ENCODE results near the gene ABCD4. TPM values are rescaled to one million over a fixed set of nuclear protein-coding genes. Genes with fewer than 3 reads are reported as not detected.

ABCD4 gene
- polyA plus RNA-seq, 1 donor (not counting 4 experiments of a cell fraction or from before 2014, with no cell fraction given) = 12.9 TPM

GRCh38 chr14:74326369-74327152, 23.8 kb upstream of the ABCD4 start:
- H3K27me3 ChIP-seq (ENCODE audit: control insufficient read depth, extremely low read depth, insufficient read depth, low read length) = no peaks in the 10 kb centered on the region
- FAIRE-seq = no peak
- dilution Hi-C loops (cut with MboI; ENCODE audit: extremely low pct_ligation_motif_present, low sequenced_read_pairs) = no loop called here
- no peak overlapping the region for H3K9ac ChIP-seq (ENCODE audit: control insufficient read depth, extremely low read depth, insufficient read depth, low read length)
- H4K20me1 ChIP-seq (ENCODE audit: control insufficient read depth, extremely low read depth, insufficient read depth, low read length) = no peaks in the 10 kb centered on the region
- DNase-seq (ENCODE audit: low read depth, low spot score) = no peak
- H3K4me3 ChIP-seq (ENCODE audit: control insufficient read depth in 2 of 3, extremely low read depth in 1 of 3, insufficient read depth in 2 of 3, low read depth in 1 of 3, low read length in 3 of 3) = no peak overlapping the region
- no peaks in the 10 kb centered on the region for H3K9me1 ChIP-seq (ENCODE audit: control insufficient read depth, extremely low read depth, insufficient read depth, low read length)
- no peaks in the 10 kb centered on the region for H3K4me1 ChIP-seq (ENCODE audit: control insufficient read depth, extremely low read depth, insufficient read depth, low read length)
- H3K79me2 ChIP-seq (ENCODE audit: control insufficient read depth, insufficient read depth, low read length) = no peaks in the 10 kb centered on the region
- H3K4me2 ChIP-seq (ENCODE audit: control insufficient read depth, extremely low read depth, insufficient read depth, low read depth, low read length) = no peak overlapping the region
- no peaks in the 10 kb centered on the region for H3K9me3 ChIP-seq (ENCODE audit: control insufficient read depth, low read depth, low read length)
- no peaks in the 10 kb centered on the region for H3K36me3 ChIP-seq (ENCODE audit: control insufficient read depth in 2 of 2, extremely low read depth in 1 of 2, insufficient read depth in 2 of 2, low read length in 2 of 2)
- H3K27ac ChIP-seq (ENCODE audit: control insufficient read depth, insufficient read depth, low read length) = no peak overlapping the region
- H2AFZ ChIP-seq (ENCODE audit: control insufficient read depth, low read length) = no peak overlapping the region
- TF ChIP-seq CTCF (optimal IDR thresholded peaks at IDR 0.05 in 1 of 3, IDR thresholded peaks at IDR 0.05 in 1 of 3, conservative IDR thresholded peaks at IDR 0.05 in 1 of 3; ENCODE audit: extremely low read depth in 1 of 3, insufficient read depth in 2 of 3, low read length in 3 of 3) (no peak), EZH2 (IDR thresholded peaks at IDR 0.05; ENCODE audit: low read length) (no peak)

GRCh38 chr14:74325446-74325845, 22.7 kb upstream of the ABCD4 start:
- TF ChIP-seq CTCF (optimal IDR thresholded peaks at IDR 0.05 in 1 of 3, IDR thresholded peaks at IDR 0.05 in 1 of 3, conservative IDR thresholded peaks at IDR 0.05 in 1 of 3; ENCODE audit: extremely low read depth in 1 of 3, insufficient read depth in 2 of 3, low read length in 3 of 3) (no peak), EZH2 (IDR thresholded peaks at IDR 0.05; ENCODE audit: low read length) (no peak)
- H3K4me2 ChIP-seq (ENCODE audit: control insufficient read depth, extremely low read depth, insufficient read depth, low read depth, low read length) = no peak overlapping the region
- H3K27me3 ChIP-seq (ENCODE audit: control insufficient read depth, extremely low read depth, insufficient read depth, low read length) = no peaks in the 10 kb centered on the region
- no peak overlapping the region for H3K4me3 ChIP-seq (ENCODE audit: control insufficient read depth in 2 of 3, extremely low read depth in 1 of 3, insufficient read depth in 2 of 3, low read depth in 1 of 3, low read length in 3 of 3)
- no peak for DNase-seq (ENCODE audit: low read depth, low spot score)
- no peaks in the 10 kb centered on the region for H3K36me3 ChIP-seq (ENCODE audit: control insufficient read depth in 2 of 2, extremely low read depth in 1 of 2, insufficient read depth in 2 of 2, low read length in 2 of 2)
- no peaks in the 10 kb centered on the region for H3K79me2 ChIP-seq (ENCODE audit: control insufficient read depth, insufficient read depth, low read length)
- H3K4me1 ChIP-seq (ENCODE audit: control insufficient read depth, extremely low read depth, insufficient read depth, low read length) = no peaks in the 10 kb centered on the region
- H2AFZ ChIP-seq (ENCODE audit: control insufficient read depth, low read length) = no peak overlapping the region
- no peak for FAIRE-seq
- H3K9me3 ChIP-seq (ENCODE audit: control insufficient read depth, low read depth, low read length) = no peaks in the 10 kb centered on the region
- H3K9me1 ChIP-seq (ENCODE audit: control insufficient read depth, extremely low read depth, insufficient read depth, low read length) = no peaks in the 10 kb centered on the region
- no peaks in the 10 kb centered on the region for H4K20me1 ChIP-seq (ENCODE audit: control insufficient read depth, extremely low read depth, insufficient read depth, low read length)
- no peak overlapping the region for H3K9ac ChIP-seq (ENCODE audit: control insufficient read depth, extremely low read depth, insufficient read depth, low read length)
- dilution Hi-C loops (cut with MboI; ENCODE audit: extremely low pct_ligation_motif_present, low sequenced_read_pairs) = no loop called here
- H3K27ac ChIP-seq (ENCODE audit: control insufficient read depth, insufficient read depth, low read length) = no peak overlapping the region
